Stimulated activated CD8-positive, alpha-beta memory T cell treated with anti-CD3 and anti-CD28 coated beads, Interleukin-4, amount 100 ng/mL, for 1 hour (primary cell): Measurements from ENCODE around the gene KRT86.
"Not testable (repeated sequence)": the region's sequence is repeated elsewhere in the genome, so short reads cannot be mapped to it uniquely, and the experiment has no call there.

Experiments used
- DNase-seq, 2 donors: peaks; one replicate each; pipeline ENCODE4 v3.0.0-alpha.2; 2020; ENCODE audit warnings: low read depth in 2 of 2, low spot score in 1 of 2

The KRT86 gene

GRCh38 chr12:52290483-52291134 lies 16.2 kb downstream of the KRT86 start:
- DNase-seq = not testable (repeated sequence)

DNA sequence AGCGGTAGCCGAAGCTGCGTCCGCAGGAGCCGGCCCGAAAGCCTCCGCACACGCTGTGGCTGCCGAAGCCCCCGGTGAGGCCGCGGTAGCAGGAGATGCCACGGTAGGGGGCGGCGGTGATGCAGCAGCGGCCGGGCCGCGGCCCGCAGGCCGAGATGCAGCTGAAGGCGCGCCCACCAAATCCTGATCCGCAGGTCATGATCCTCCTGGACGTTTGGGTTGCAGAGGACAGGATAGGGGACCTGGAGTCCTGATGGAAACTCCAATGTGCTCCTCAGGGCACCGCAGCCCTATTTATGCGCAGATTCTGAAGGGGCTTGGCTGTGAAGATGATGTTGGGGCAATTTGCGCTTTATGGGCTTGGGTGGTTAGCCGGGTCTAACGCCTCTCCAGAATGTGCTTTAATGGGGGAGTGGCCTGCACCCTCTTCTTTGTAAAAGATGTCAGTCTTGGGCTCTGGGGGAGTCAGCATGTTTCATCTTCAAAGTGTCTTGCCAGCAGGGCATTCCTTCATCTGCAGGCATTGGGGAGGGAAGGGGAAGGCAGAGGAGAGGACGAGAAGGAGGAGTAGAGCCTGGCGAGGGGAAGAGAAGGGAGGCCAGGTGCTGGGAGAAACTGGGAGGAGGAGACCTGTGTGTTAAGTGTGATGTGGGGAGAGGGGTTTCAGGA lies 17.0 kb downstream of the KRT86 start, which contains the start of gene KRT81:
KRT81 (minus strand) TSS at position 268 of the 669 bp plus-strand sequence; CDS start at position 199, 69 bp downstream.
- no peak for DNase-seq

DNA sequence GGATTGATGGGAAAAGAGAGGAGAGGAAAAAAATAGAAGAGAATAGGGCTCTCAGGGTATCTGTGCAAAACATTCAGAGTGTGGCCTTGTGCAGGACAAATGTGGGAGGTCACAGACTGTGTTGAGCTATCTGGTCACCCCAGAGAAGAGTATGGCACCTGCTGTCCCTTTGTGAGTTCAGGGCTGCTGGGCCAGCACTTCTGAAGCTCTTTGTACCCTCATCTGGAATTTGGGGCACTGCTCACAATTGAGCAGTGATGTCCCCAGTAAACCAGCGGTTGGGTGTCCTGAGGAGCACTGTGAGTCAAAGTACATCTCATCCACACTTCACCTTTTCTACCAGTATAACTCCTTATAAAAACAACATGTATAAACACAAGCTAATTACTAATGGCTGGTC lies 19.5 kb downstream of the KRT86 start:
- DNase-seq = no peak

- no peak for DNase-seq
Observed at GRCh38 chr12:52294803-52295202, 20.4 kb downstream of the KRT86 start.

DNA sequence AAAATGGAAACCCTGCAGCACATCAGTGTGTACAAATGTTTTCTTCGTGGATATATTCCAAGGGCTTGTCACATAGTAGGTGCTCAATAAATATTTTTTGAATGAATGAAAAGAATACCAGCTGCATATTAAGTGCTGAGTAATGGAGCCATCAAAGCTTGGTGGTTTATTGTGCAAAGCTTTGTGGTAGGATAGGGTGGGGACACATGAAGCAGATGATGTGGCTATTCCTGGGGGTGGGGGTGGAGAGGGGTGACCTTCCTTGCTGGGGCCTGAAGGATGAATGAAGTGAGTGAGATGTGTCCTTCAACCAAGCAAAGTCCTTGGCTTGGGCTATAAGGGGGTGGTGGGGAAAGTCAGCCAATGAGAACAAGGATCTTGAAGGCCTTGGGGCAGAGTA lies 21.2 kb downstream of the KRT86 start:
- no peak for DNase-seq

DNA sequence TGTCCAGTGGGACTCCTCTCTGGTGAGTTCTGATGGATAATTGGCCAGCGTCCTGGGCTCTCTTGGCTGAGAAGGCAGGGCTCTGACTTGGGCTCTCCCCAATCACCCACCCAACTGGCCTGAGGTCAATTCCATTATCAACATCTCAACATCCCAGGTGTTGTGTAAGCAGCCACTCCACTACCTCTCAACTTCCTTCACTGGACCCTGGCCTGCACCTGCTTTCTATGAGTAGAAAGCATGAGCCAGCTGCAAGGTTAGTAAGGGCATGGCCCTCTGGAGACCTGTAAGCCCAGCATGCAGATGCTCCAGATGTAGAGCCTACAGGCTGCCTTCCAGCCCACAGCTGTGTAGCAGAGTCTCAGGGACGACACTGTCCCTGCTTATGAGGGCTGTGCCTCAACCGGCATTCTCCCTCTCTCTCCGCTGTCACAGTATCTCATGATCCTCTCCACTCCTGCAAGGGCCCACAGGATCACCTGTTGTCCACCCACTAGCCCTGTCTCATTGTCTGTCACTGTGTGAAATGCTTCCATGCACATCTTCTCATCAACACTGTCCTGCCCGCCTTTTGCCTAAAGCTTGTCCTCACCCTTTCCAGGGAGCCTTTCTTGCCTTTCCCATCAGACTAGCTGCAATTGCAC lies 22.2 kb downstream of the KRT86 start:
- no peak for DNase-seq

- DNase-seq = no peak
Observed at GRCh38 chr12:52298677-52299190, 24.3 kb downstream of the KRT86 start.

DNA sequence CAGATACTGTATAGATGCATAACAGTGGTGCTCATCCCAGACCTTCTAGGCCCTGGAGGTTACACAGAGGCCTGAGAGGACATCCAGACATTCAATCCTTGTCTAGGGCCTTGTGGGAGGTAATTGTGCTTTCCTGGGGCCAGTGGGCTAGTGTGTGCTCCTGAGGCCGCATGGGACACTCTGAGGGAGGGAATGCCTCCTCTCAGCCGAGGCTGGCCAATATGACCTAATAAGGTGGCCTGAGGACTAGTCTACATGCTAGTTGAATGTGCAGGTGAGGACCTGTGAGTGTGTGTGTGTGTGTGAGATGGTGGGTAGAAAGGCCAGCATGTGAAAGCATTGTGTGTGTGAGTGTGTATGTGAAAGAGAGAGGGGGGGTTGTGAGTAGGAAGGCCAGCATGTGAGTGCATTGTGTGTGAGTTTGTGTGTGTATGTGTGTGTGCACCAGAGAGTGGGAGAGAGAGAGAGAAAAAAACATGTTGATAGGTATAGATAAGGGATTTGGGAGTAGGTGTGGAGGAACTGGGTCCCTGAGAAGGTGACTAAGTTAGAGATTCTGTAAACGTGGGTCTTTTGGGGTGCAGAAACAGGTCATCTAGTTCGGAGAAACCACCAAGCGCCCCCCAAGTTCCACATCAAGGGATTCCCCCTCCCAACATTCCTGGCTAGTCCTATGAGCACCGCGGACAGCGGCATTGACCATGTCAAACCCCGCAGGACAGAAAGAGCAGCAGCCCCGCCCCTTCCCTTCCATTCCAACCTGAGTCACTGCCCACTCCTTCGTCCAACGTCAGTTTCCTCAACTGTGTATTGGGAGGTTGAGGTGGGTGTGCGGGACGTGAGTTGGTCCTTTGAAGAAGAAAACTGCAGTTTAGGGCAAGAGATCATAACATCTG lies 26.6 kb downstream of the KRT86 start:
- no peak for DNase-seq

DNA sequence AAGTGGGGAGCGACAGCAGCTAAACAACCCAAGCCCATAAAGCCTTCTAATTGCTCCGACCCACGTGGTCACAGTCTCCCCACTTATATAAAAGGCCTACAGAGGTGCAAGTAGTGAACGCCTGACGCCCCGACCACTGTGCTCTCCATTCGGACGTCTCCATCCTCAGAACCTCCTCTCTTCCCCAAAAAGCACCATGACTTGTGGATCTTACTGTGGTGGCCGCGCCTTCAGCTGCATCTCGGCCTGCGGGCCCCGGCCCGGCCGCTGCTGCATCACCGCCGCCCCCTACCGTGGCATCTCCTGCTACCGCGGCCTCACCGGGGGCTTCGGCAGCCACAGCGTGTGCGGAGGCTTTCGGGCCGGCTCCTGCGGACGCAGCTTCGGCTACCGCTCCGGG lies 27.3 kb downstream of the KRT86 start:
- DNase-seq = not testable (repeated sequence)

- DNase-seq = not testable (repeated sequence)
Observed at GRCh38 chr12:52302242-52302914, 27.9 kb downstream of the KRT86 start.

GRCh38 chr12:52304941-52305411 lies 30.5 kb downstream of the KRT86 start:
- not testable (repeated sequence) for DNase-seq

GRCh38 chr12:52305921-52306705 lies 31.7 kb downstream of the KRT86 start:
- DNase-seq = no peak

- no peak for DNase-seq
Observed at GRCh38 chr12:52306731-52307130, 32.3 kb downstream of the KRT86 start.

DNA sequence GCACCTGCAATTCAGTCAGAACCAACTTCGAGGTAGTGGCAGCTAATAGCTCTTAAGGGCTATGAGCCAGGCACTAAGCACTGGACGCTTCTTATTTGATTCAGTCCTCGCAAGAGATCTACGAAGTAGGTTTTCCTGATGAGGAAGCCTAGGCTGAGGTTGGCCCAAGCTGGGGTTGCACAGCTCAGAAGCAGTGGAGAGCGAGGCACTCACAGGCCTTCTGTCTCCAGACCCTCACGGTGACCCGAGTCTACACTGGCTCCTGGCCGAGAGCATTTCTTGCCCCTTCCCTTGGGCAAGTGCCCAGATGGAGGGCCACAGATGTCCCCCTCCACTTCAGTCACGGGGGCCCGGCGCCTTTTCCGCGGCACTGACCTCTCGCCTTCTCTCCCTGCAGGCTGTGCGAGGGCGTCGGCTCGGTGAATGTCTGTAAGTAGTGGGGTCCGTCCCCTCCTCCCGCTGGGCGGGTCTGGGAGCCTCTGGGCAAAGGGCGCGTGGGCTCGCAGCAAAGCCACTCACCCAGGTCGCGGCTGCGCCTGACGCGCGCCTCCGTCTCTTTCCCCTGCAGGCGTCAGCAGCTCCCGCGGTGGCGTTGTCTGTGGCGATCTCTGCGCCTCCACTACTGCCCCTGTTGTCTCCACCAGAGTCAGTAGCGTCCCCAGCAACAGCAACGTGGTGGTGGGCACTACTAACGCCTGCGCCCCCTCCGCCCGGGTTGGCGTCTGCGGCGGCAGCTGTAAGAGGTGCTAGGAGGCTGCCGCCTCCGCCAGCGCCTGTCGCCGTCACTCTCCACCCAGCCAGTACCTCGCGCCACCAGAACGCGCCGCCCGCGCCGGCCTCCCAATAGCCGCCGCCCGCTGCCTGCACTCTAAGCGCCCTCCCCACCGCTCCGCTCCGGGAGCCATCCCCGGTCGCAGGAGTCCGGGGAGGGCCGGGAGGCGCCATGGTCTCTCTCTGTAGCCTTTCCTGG lies 33.7 kb downstream of the KRT86 start:
- DNase-seq = peak in 1 of 2 donors; percentile 17

- no peak for DNase-seq
Observed at GRCh38 chr12:52308806-52309425, 34.5 kb downstream of the KRT86 start.

GRCh38 chr12:52310622-52311284 lies 36.3 kb downstream of the KRT86 start:
- DNase-seq = no peak

- no peak for DNase-seq
Observed at GRCh38 chr12:52311285-52311648, 36.8 kb downstream of the KRT86 start.
